ENCODE measurements around the gene DSCAM.

GRCh38 chr21:40349591-40349990 is 497.4 kb downstream of the DSCAM start:
- TF ChIP-seq CTCF (IDR thresholded peaks at IDR 0.05) (no peak), POLR2A (IDR thresholded peaks at IDR 0.05) (no peak)

Measured in uterus (tissue), 2 donors.